Measurements from ENCODE around the gene SOCS3.

GRCh38 chr17:78318843-78319242, 41.0 kb downstream of the SOCS3 start:
- no peak for TF ChIP-seq EZH2 (IDR thresholded peaks at IDR 0.05)
- no peak for TF ChIP-seq POLR2AphosphoS5 (IDR thresholded peaks at IDR 0.05; ENCODE audit: borderline replicate concordance, low read depth, low read length)
- no peak for TF ChIP-seq FOXP2 (optimal IDR thresholded peaks at IDR 0.05; ENCODE audit: control extremely low read depth, extremely low read length, insufficient read depth)

Measured in SK-N-MC (cell line).